GM15510 (cell line): ENCODE results near the gene ARHGEF11.

Source experiments
- POLR2A ChIP-seq: IDR thresholded peaks from 3 replicates; pipeline ENCODE4 v1.6.1; 2011; ENCODE audit warnings: borderline replicate concordance; ENCODE audit not compliant: insufficient read length; ENCODE audit errors: extremely low read depth

The ARHGEF11 gene

DNA sequence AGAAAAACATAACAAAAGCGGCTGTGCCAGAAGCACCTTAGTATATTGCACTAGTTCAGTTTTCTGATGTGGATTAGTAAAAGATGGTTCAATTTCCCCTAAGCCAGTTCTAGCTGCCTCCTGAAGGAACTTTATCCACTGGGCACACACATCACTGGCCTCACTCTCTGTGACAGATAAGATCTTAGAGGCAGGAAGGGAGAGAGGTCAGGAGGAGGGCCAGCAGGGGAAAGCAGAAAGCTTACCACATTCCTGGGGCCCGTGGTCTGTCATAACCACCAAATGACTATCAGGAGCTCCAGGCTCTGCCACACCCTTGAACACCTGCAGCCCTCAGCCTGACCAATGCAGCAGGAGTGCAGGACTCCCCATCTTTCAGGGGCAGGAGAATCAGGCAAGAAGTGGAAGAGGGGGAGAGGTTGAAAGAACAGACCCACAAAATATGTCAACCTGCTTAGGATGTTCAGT lies 87.3 kb downstream of the ARHGEF11 start:
- no peak for TF ChIP-seq POLR2A

DNA sequence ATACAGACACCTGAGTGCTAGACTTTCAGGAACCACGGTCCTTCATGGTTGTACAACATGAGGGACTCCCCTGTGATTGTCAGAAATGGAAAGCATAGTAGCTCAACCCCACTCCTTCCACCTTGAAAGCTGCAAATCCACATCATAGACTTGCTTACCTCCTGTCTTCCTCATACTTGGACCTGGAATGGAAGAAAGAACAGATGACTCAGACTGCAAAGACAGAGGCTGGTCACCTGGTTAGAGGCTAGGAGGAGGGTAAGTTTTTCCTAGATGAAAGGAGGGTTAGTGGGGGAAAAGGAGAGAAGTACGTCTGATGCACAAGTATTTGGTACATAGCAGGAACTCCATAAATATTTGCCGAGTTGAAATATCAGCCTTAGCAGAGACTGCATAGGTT lies 87.9 kb downstream of the ARHGEF11 start:
- no peak for TF ChIP-seq POLR2A

DNA sequence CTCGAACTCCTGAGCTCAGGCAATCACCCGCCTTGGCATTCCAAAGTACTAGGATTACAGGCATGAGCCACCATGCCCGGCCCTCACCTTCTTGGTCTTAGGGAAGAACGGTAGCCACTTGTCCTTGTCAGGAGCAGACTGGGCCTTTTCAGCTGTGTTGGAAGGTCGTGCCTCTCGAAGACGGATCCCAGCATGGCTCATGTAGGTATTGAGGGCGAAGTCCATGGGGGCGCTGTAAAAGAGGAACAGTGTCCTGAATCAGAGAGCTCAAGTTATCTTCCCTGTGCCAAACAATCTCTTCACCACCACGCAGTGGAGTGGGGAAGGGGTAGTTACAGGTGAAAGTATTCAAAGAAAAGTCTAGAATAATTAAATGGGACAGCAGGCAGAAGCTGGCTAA lies 89.2 kb downstream of the ARHGEF11 start:
- no peak for TF ChIP-seq POLR2A

DNA sequence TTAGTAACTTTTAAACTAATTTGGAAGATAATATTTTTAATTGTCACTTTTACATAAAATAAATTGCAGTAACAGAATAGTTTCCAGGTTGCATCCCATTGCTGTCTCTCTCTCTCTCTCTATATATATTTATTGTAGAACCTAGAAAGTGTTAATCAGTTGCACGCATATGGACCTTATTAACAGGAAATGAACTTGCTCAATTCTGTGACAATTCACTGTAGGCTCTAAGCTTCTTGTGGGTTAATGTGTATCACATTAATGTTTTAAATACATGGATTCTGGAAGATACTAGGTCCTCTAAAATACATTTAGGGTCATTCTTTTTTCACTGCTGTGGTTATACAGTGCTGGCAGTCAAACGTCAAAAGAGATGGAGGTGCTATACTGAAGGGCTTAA lies 92.0 kb downstream of the ARHGEF11 start:
- TF ChIP-seq POLR2A = no peak

DNA sequence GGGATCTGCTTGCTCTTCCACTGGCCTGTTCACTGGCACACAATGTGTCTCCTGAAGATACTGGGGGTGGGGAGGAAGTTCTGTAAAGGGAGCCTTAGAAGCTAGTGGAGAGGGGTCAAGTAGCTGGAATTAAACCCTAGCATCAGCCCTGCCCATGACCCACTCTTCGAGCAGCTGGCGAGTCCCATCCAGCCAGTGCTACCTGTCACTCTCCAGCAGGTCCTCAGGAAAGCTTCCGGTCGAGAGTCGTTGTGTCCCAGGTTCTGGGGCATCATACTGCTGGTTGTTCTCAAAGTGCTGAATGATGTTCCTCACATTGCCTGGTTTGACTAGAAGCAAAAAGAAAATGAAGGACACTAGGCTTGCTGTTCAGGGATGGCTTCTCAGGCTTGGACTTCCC lies 94.2 kb downstream of the ARHGEF11 start:
- no peak for TF ChIP-seq POLR2A

DNA sequence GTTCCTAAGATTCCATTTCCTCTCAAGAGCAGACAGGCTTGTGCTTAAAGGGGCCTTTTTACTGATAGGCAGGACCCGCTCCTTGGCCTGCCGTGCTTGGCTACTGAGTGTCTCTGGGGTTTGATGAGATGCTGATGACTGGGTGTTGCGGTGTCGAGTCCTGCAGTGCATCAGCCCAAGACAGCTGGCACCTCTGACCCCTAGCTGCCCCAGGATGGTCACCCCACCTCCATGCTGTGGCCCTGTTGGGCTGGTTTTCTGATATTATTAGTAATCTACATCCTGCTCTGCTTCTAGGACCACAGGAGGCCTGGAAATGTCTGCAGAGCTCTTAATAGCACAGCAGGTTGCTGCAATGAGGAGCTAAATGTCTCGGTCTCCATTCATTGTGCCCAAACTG lies 96.4 kb downstream of the ARHGEF11 start:
- TF ChIP-seq POLR2A = no peak

DNA sequence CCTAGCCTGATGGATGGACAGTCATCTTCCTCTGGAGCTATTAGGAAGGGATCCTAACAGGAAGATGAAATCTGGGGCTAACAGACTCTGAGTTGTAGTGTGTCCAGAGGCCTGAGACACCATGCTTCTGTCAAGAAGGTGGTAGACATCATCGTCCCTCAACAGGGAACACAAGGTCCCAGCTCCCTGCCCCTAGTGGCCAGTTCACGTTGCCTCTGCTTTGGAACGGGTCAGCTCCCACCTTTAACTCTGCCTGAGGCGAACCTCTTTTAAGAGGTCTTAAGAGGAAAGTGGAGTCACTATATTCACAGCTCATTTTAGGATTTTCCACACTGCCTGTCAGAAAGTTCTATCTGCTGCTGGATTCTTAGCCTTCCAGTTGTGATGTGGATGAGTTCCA lies 96.8 kb downstream of the ARHGEF11 start:
- TF ChIP-seq POLR2A = no peak

DNA sequence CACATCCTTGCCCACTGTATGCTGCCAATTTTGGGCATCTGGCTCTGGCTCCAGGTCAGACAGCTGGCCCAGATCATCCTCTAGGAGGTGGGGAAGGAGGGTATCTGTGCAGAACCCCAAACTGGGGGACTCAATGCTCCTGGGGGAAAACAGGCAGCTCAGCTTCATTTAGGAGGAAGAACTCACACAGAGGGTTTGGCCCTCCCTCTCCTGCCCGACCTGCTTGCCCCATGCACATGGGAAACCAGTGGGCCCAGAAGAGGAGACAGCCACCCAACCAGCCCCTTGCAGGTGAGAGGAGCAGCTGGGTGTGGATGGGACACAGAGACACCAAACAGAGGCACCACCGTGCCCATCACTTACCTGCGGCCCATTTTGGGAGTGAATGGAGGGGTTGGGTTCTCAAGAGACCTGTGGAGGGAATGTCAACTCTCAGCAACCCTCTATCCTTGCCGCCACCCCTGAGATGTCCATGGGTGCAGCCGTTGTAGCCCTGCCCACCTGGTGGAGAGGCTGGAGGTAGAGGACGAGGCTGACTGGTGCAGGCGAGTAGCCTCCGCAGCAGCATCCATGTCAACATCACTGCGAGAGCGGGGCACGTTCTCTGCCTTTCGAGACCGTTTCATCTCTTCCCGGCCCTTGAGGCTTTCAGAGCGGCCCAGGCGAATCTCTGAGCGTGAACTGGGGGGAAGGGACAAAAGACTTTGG lies 97.6 kb downstream of the ARHGEF11 start:
- no peak for TF ChIP-seq POLR2A

DNA sequence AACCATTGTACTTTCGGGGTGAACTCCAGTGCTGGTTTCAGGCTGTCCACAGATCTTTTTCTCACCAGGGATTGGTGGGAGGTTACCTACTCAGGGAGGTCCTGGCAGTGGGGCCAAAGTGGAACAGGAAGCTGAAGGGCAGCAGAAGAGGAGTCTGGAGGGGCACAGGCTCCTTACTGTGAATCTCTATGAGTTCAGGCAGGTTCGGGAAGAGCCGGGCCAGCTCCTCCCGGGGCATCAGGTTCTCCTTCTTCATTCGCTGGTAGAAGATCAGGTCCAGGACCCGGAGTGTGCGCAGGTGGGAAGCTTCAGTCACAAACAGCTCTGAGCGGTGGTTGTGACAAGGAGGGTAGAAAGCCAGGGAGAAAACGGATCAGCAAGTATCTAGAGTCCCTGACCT lies 98.4 kb downstream of the ARHGEF11 start:
- TF ChIP-seq POLR2A = no peak

DNA sequence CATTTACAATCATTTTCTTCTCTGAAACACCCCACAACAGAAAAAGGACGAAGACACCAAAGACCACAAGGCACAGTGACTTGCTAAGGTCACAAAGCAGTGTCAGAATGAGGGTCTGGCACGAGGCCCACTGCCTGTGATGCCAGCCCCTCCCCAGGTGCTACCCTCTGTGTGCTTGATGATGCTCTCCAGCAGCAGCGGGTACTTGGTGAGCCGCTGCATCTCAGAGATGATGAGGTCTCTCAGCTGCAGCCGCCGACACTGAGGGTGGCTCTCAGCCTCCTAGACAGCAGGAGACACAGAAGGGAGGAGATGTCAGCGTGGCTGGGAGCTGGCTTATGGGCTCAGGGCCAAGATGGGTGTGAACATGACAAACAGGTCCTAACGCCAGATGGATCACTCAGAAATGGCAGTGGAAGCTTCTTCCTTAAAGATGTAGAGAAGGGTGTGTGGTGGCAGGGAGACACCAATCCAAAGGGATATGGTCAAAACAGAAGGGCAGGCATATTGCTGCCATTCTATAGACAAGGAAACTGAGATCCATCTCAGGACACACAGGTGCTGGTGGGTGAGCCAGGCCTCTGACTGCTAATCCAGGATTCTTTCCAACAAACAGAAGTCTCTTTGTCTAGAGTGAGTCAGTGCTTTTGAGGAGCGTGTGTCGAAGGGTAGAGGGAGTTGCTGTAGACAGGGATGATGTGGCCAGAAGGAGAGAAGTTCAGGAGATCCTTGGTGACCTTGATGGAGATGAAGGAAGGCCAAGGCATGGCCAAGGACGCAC lies 99.5 kb downstream of the ARHGEF11 start:
- TF ChIP-seq POLR2A = no peak

DNA sequence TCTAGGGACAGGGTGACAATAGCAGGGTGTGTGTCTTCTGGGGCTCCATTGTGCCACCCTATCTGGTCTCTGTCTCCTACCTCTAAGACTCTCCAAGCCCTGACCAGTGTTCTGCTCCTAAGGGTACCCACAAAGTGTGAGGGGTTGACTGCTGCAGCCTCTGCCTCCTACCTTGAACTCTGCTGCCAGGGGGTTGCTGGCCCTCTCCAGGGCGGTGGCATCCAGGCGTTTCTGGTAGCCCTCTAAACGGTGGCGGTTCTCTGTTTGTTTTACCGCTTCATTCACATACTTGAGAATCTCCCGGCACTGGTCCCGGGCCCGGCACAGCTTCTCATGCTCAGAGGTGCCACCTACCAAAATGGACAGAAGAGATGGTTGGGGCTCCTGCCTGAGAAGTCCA lies 100.7 kb downstream of the ARHGEF11 start:
- no peak for TF ChIP-seq POLR2A

DNA sequence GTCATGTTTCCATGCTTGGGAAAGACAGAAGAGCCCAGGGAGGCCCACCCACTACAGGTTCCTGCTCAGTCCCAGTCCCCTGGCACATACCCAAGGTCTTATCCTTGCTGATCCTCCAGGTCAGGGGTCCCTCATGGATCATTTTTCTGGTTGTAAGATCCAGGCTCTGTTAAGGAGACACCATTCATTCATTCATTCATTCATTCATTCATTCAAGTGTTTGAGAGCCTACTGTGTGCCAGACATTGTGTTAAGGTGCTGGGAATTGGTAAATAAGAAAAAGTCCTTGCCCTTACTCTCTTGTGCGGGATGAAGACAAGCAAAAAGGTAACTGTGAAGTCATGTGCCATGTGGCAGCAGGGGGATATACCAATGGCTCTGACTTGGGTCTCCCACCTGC lies 101.3 kb downstream of the ARHGEF11 start:
- no peak for TF ChIP-seq POLR2A

DNA sequence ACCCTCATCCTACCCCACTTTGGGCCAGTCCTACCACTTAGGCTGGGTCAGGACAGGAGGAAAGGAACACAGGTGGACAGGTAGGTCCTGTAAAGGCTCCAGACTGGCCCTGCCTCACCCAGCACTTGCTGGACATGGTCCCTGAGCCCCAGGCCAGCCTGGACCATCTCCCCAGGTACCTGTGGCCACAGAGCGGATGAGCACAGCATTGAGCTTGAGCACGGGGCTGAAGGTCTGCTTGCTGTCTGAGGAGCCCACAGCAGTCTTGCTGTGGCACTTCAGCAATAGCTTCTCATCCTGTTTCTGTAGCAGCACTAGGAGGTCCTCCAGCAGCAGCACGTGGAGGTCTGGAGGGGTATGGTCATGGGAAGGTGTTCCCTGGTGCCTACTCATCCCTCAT lies 101.8 kb downstream of the ARHGEF11 start:
- no peak for TF ChIP-seq POLR2A

DNA sequence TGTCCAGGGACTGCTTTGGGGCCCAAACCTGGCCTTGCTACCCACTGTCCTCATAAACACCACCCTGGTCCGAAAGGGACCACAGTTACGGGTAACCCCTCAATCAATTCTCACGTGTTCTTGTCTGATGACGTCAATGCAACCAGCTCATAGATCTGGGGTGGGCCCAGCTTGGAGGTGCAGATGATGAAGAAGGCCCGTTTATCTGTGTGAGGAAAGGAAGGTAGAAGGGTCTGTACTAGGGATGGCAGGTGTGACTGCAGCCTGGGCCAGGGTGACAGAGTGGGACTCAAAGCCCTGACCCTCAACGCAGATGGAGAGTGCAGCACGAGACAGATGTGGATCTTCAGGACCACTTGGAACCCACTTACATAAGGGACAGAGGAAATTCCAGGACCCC lies 103.0 kb downstream of the ARHGEF11 start:
- no peak for TF ChIP-seq POLR2A

DNA sequence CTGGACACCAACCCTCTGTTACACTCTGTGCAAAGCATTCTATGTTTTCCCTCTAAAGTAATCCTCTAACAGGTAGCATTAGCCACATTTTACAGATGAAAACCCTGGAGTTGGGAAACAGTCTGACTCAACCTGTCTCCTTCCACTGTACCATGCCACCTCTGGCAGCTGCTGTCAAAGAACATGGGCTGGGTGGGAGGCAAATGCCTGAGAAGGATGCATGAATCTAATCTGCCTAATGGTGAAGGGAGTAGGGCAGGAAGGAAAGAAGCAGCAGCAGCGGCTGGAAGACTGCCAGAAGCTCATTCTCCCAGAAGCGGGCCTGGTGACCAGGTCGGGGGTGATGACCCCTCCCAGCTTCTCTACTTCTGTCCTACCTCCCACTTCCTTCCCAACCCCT lies 103.4 kb downstream of the ARHGEF11 start:
- TF ChIP-seq POLR2A = no peak

DNA sequence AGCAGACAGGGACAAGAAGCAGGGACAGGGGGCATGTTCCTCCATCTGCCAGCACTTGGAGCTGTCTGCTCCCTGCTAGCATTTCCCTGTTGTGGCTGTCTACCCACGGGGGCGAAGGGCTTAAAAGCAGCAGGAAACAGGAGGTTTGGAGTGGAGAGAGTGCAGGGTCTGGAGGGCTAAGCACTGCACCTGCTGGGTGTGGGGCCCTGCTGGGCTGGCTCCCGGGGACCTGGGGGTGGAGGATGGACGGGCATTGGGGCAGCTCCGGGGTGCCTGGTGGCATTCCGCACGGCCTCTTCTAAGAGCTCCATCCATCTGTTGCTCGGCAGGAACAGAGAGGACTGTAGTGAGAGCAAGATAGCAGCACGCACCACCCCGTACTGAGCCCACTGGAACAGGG lies 103.9 kb downstream of the ARHGEF11 start:
- no peak for TF ChIP-seq POLR2A
